HCT116 (cell line): ENCODE measurements around the gene DAZAP1. TPM values are rescaled to one million over a fixed set of nuclear protein-coding genes. Genes with fewer than 3 reads are reported as not detected.

Experiments used
- ATAC-seq: fragments of 200-7000 bp; cut with Tn5 transposase; 2 replicates; pipeline ENCODE4 v1.9.1; 2020; ENCODE audit warnings: mild to moderate bottlenecking, moderate library complexity
- BruUV-seq: library from RNA; stranded (reverse); fragments of 400-500 nt; replicated peaks from 2 replicates; lab custom pipeline; 2021; lab: Mats Ljungman, UMichigan
- CTCF ChIA-PET: fragments of 300-600 bp; sonication (Branson Sonifier 250); formaldehyde crosslinking; loops from one replicate; lab custom pipeline; 2021; ENCODE audit warnings: antibody characterized with exemption; lab: Charles Lee
- POLR2A ChIA-PET: fragments of 300-600, 350-600 bp; sonication (Branson Sonifier 250); formaldehyde crosslinking; loops from one replicate; lab custom pipeline; 2021; ENCODE audit warnings: antibody characterized with exemption; lab: Charles Lee
- RAD21 ChIA-PET, 2 experiments: fragments of 300-600 bp; sonication (Branson Sonifier 250); formaldehyde crosslinking; loops; one replicate each; lab custom pipeline; 2023; ENCODE audit warnings: low total read pairs in 2 of 2; ENCODE audit not compliant: uncharacterized antibody in 2 of 2, unreplicated experiment in 2 of 2, low non-redundant PET in 1 of 2; lab: Charles Lee
- DNase-seq: peaks from one replicate; pipeline ENCODE4 v3.0.0-alpha.2; 2010; ENCODE audit warnings: low read depth, low spot score
- H2AFZ ChIP-seq: fragments of 200-600 bp; shearing (Covaris generic), sonication (generic); 2 replicates; pipeline ENCODE4 v1.6.1; 2017; ENCODE audit warnings: low read depth, mixed run types, mixed read lengths, antibody characterized with exemption, low read length; ENCODE audit not compliant: poor library complexity, severe bottlenecking
- H3K27ac ChIP-seq: 2 replicates; pipeline ENCODE4 v1.5.1; 2012; ENCODE audit warnings: low read depth, low read length
- H3K27me3 ChIP-seq: fragments of 200-600 bp; sonication (generic); 2 replicates; pipeline ENCODE4 v1.6.1; 2016; ENCODE audit warnings: mixed run types, low read length, mixed read lengths; ENCODE audit not compliant: insufficient read depth
- H3K36me3 ChIP-seq, 2 experiments: fragments of 200-500 bp in 1 of 2; fragments of 200-600 bp in 1 of 2; sonication (Bioruptor generic) in 1 of 2; sonication (generic) in 1 of 2; 2 replicates each; pipeline versions ENCODE4 v1.5.1 to v1.6.1; 2014 to 2016; ENCODE audit warnings: low read length in 2 of 2, inconsistent platforms in 1 of 2, mixed read lengths in 1 of 2, mixed run types in 1 of 2; ENCODE audit not compliant: insufficient read depth in 2 of 2, control insufficient read depth in 1 of 2
- H3K4me1 ChIP-seq, 2 experiments: fragments of 200-600 bp in 1 of 2; sonication (generic) in 1 of 2; 2 replicates each; pipeline versions ENCODE4 v1.5.1 to v1.6.1; 2012 to 2017; ENCODE audit warnings: low read length in 2 of 2, inconsistent platforms in 1 of 2, mild to moderate bottlenecking in 1 of 2, mixed read lengths in 1 of 2, mixed run types in 1 of 2, moderate library complexity in 1 of 2; ENCODE audit not compliant: insufficient read depth in 2 of 2, control insufficient read depth in 1 of 2
- H3K4me2 ChIP-seq: fragments of 200-600 bp; sonication (generic); 2 replicates; pipeline ENCODE4 v1.6.1; 2017; ENCODE audit warnings: mixed run types, low read length, mixed read lengths
- H3K4me3 ChIP-seq, 2 experiments: fragments of 200-600 bp in 1 of 2; sonication (generic) in 1 of 2; replicated peaks in 1 of 2; 2 replicates each; pipeline ENCODE4 v1.5.1; 2011 to 2016; ENCODE audit warnings: low read length in 2 of 2, control low read depth in 1 of 2, low read depth in 1 of 2, mild to moderate bottlenecking in 1 of 2, mixed read lengths in 1 of 2, mixed run types in 1 of 2
- H3K79me2 ChIP-seq: fragments of 200-600 bp; sonication (generic); 2 replicates; pipeline ENCODE4 v1.6.1; 2017; ENCODE audit warnings: mild to moderate bottlenecking, mixed run types, low read length, moderate library complexity, mixed read lengths; ENCODE audit not compliant: insufficient read depth
- H3K9ac ChIP-seq: fragments of 200-600 bp; sonication (generic); 2 replicates; pipeline ENCODE4 v1.6.1; 2016; ENCODE audit warnings: low read length, mixed read lengths
- H3K9me2 ChIP-seq: fragments of 200-600 bp; sonication (generic), shearing (Covaris generic); 2 replicates; pipeline ENCODE4 v1.6.1; 2017; ENCODE audit warnings: mixed run types, mild to moderate bottlenecking, moderate library complexity; ENCODE audit not compliant: insufficient read depth
- H3K9me3 ChIP-seq, 2 experiments: fragments of 200-500 bp in 1 of 2; fragments of 200-600 bp in 1 of 2; sonication (Bioruptor generic) in 1 of 2; sonication (generic) in 1 of 2; 2 replicates each; pipeline ENCODE4 v1.6.1; 2014 to 2017; ENCODE audit warnings: low read length in 2 of 2, mixed read lengths in 2 of 2, inconsistent platforms in 1 of 2, low read depth in 1 of 2, mild to moderate bottlenecking in 1 of 2, mixed run types in 1 of 2, moderate library complexity in 1 of 2; ENCODE audit not compliant: control insufficient read depth in 1 of 2, insufficient read depth in 1 of 2
- H4K20me1 ChIP-seq: fragments of 200-600 bp; sonication (generic), shearing (Covaris generic); 2 replicates; pipeline ENCODE4 v1.6.1; 2017; ENCODE audit warnings: mixed run types, mild to moderate bottlenecking, moderate library complexity; ENCODE audit not compliant: insufficient read depth
- CBX3 ChIP-seq: IDR thresholded peaks from 2 replicates; pipeline ENCODE4 v1.6.1; 2012; ENCODE audit warnings: low read depth
- CEBPB ChIP-seq: IDR thresholded peaks from 2 replicates; pipeline ENCODE4 v1.6.1; 2012; ENCODE audit warnings: low read depth
- EGR1 ChIP-seq: IDR thresholded peaks from 2 replicates; pipeline ENCODE4 v1.6.1; 2012; ENCODE audit warnings: low read depth
- ELF1 ChIP-seq: IDR thresholded peaks from 2 replicates; pipeline ENCODE4 v1.6.1; 2012; ENCODE audit warnings: low read depth, borderline replicate concordance
- EZH2 ChIP-seq: fragments of 200-600 bp; sonication (generic); IDR thresholded peaks from 2 replicates; pipeline ENCODE4 v1.6.1; 2017; ENCODE audit warnings: antibody characterized with exemption, mixed run types
- FOSL1 ChIP-seq: IDR thresholded peaks from 2 replicates; pipeline ENCODE4 v1.6.1; 2012; ENCODE audit warnings: low read depth
- POLR2A ChIP-seq: IDR thresholded peaks from 2 replicates; pipeline ENCODE4 v1.7.0; 2011; ENCODE audit warnings: borderline replicate concordance; ENCODE audit not compliant: insufficient read depth, insufficient read length; ENCODE audit errors: extremely low read depth
- POLR2AphosphoS5 ChIP-seq: IDR thresholded peaks from 2 replicates; pipeline ENCODE4 v1.6.1; 2011; ENCODE audit warnings: mild to moderate bottlenecking, low read depth, low read length, moderate library complexity
- RAD21 ChIP-seq: IDR thresholded peaks from 2 replicates; pipeline ENCODE4 v1.6.1; 2012; ENCODE audit warnings: low read depth, mild to moderate bottlenecking
- SIN3A ChIP-seq: IDR thresholded peaks from 2 replicates; pipeline ENCODE4 v1.6.1; 2012; ENCODE audit warnings: low read depth
- SP1 ChIP-seq: IDR thresholded peaks from 2 replicates; pipeline ENCODE4 v1.6.1; 2012; ENCODE audit warnings: low read depth
- SRF ChIP-seq: IDR thresholded peaks from 2 replicates; pipeline ENCODE4 v1.6.1; 2012; ENCODE audit warnings: low read depth
- YY1 ChIP-seq: IDR thresholded peaks from 2 replicates; pipeline ENCODE4 v1.6.1; 2011; ENCODE audit warnings: low read length, low read depth, moderate library complexity, mild to moderate bottlenecking; ENCODE audit not compliant: insufficient replicate concordance; ENCODE audit errors: extremely low read depth
- intact Hi-C: fragments of 100-400 bp; cut with micrococcal nuclease; formaldehyde crosslinking; loops from 2 replicates; pipeline ENCODE4 v1.10.0; 2022
- total RNA-seq: library from RNA; stranded (reverse); gene quantifications from one replicate; pipeline ENCODE4 v1.2.1, GENCODE V29; 2021; ENCODE audit not compliant: unreplicated experiment
- TF ChIP-seq, protein P1 (sequence below): IDR thresholded peaks from 2 replicates; pipeline ENCODE4 v1.6.1; 2012
- TF ChIP-seq, protein P2 (sequence below): IDR thresholded peaks from 2 replicates; pipeline ENCODE4 v1.6.1; 2011; ENCODE audit warnings: mild to moderate bottlenecking, low read length, moderate library complexity; ENCODE audit not compliant: insufficient replicate concordance; ENCODE audit errors: extremely low read depth
- TF ChIP-seq, protein P3 (sequence below), 3 experiments: fragments of 200-600 bp in 1 of 3; sonication (generic) in 1 of 3; IDR thresholded peaks in 2 of 3; conservative IDR thresholded peaks in 1 of 3; 2 replicates each; pipeline ENCODE4 v1.5.1; 2012 to 2017; ENCODE audit warnings: low read depth in 2 of 3, low read length in 2 of 3, antibody characterized with exemption in 1 of 3, borderline replicate concordance in 1 of 3, control low read depth in 1 of 3, mild to moderate bottlenecking in 1 of 3, mixed read lengths in 1 of 3, mixed run types in 1 of 3, moderate library complexity in 1 of 3; ENCODE audit not compliant: insufficient read depth in 1 of 3
- TF ChIP-seq, protein P4 (sequence below): IDR thresholded peaks from 2 replicates; pipeline ENCODE4 v1.6.1; 2012

Gene DAZAP1
- total RNA-seq, 1 experiment from 2014 or later = 191 TPM

DNA sequence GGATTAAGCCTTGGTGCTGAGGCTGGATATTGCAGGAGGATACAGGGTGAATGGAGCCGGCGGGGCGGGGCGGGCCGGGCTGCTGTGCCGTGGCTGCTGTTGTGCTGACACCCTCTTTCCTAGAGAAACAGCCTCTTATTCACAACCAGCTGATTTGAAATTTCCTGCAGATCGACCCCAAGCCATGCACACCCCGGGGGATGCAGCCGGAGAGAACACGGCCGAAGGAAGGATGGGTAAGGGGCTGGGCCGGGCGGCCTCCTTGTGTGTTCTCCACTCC is 11.1 kb downstream of the DAZAP1 start:
- TF ChIP-seq SP1 (no peak), FOSL1 (no peak), ELF1 (no peak), POLR2A (no peak), CBX3 (no peak), CEBPB (no peak), RAD21 (no peak), POLR2AphosphoS5 (no peak)
- TF ChIP-seq, protein P1, sequence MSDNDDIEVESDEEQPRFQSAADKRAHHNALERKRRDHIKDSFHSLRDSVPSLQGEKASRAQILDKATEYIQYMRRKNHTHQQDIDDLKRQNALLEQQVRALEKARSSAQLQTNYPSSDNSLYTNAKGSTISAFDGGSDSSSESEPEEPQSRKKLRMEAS = no peak
- BruUV-seq = no TSS peak
- no peaks in the 10 kb centered on the region for H3K9me3 ChIP-seq
- peaks cover 37 to 74% of the 10 kb centered on the region in 2 experiments for H3K36me3 ChIP-seq
- ATAC-seq (no peak), DNase-seq (no peak)
- H3K4me3 ChIP-seq = no peak overlapping the region
- H3K9me2 ChIP-seq = no peaks in the 10 kb centered on the region
- H4K20me1 ChIP-seq = peaks cover 21% of the 10 kb centered on the region; the same call in 1 of the 2 replicates
- H3K27ac ChIP-seq = no peak overlapping the region
- peaks cover 19 to 29% of the 10 kb centered on the region in 2 experiments; a peak in 3 of 4 replicates for H3K4me1 ChIP-seq
- CTCF ChIA-PET = no interaction called here
- no peak overlapping the region for H2AFZ ChIP-seq
- H3K4me2 ChIP-seq = no peak overlapping the region
- H3K79me2 ChIP-seq = peaks cover 96% of the 10 kb centered on the region
- RAD21 ChIA-PET = no interaction called here
- POLR2A ChIA-PET = no interaction called here
- H3K27me3 ChIP-seq = no peaks in the 10 kb centered on the region
- intact Hi-C loops = no loop called here
- no peak overlapping the region for H3K9ac ChIP-seq

DNA sequence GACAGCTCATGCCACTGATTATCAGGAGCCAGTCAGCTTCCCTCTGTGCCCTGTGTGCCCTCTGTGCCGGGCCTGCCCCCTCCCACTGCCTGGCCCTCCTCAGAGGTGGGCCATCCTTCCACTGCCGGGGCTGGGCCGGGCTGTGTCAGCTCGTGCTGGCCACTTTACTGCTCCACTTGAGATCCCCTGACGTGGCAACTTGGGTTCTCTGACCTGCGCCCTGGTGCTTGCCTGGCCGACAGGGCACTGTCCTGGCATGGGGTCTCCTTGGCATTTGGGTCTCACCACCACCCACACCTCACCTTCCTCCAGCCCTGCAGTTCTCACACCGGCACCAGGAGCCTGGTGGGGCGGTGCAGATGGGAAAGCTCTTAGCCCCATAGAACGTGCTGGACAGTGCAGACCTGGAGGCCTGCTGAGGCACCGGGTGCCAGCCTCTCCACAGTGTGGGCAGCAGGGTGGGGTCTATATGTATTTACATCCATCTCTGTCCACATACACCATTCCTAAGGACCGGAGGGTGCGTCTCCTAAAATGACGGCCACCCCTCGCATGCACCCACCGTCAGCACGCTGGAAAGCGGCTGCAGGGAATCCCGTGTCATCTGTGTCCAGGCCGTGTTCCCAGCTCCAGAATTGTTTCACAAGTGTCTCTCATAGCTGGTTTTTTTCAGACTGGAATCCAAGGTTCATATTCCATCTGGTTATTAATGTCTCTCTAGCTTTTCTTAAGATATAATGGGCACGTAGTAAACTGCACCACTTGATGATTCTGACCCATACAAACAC is 11.8 kb downstream of the DAZAP1 start:
- H3K4me2 ChIP-seq = no peak overlapping the region
- DNase-seq (no peak), ATAC-seq (no peak)
- no peak overlapping the region for H2AFZ ChIP-seq
- H4K20me1 ChIP-seq = peaks cover 19% of the 10 kb centered on the region; the same call in 1 of the 2 replicates
- RAD21 ChIA-PET = no interaction called here
- BruUV-seq = no TSS peak
- CTCF ChIA-PET = no interaction called here
- POLR2A ChIA-PET = no interaction called here
- H3K27me3 ChIP-seq = no peaks in the 10 kb centered on the region
- H3K9me3 ChIP-seq = no peaks in the 10 kb centered on the region
- H3K4me3 ChIP-seq = no peak overlapping the region
- peaks cover 17 to 22% of the 10 kb centered on the region in 2 experiments; a peak in 3 of 4 replicates for H3K4me1 ChIP-seq
- H3K9me2 ChIP-seq = no peaks in the 10 kb centered on the region
- H3K9ac ChIP-seq = no peak overlapping the region
- H3K27ac ChIP-seq = no peak overlapping the region
- H3K79me2 ChIP-seq = peaks cover 96% of the 10 kb centered on the region
- peaks cover 44 to 72% of the 10 kb centered on the region in 2 experiments for H3K36me3 ChIP-seq
- intact Hi-C loops = no loop called here
- TF ChIP-seq POLR2A = no peak
- TF ChIP-seq SRF = no peak
- TF ChIP-seq, protein P2, sequence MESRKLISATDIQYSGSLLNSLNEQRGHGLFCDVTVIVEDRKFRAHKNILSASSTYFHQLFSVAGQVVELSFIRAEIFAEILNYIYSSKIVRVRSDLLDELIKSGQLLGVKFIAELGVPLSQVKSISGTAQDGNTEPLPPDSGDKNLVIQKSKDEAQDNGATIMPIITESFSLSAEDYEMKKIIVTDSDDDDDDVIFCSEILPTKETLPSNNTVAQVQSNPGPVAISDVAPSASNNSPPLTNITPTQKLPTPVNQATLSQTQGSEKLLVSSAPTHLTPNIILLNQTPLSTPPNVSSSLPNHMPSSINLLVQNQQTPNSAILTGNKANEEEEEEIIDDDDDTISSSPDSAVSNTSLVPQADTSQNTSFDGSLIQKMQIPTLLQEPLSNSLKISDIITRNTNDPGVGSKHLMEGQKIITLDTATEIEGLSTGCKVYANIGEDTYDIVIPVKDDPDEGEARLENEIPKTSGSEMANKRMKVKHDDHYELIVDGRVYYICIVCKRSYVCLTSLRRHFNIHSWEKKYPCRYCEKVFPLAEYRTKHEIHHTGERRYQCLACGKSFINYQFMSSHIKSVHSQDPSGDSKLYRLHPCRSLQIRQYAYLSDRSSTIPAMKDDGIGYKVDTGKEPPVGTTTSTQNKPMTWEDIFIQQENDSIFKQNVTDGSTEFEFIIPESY = no peak
- no peak for TF ChIP-seq YY1
- TF ChIP-seq, protein P3, sequence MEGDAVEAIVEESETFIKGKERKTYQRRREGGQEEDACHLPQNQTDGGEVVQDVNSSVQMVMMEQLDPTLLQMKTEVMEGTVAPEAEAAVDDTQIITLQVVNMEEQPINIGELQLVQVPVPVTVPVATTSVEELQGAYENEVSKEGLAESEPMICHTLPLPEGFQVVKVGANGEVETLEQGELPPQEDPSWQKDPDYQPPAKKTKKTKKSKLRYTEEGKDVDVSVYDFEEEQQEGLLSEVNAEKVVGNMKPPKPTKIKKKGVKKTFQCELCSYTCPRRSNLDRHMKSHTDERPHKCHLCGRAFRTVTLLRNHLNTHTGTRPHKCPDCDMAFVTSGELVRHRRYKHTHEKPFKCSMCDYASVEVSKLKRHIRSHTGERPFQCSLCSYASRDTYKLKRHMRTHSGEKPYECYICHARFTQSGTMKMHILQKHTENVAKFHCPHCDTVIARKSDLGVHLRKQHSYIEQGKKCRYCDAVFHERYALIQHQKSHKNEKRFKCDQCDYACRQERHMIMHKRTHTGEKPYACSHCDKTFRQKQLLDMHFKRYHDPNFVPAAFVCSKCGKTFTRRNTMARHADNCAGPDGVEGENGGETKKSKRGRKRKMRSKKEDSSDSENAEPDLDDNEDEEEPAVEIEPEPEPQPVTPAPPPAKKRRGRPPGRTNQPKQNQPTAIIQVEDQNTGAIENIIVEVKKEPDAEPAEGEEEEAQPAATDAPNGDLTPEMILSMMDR (IDR thresholded peaks at IDR 0.05 in 2 of 3, conservative IDR thresholded peaks at IDR 0.05 in 1 of 3; ENCODE audit: borderline replicate concordance in 1 of 3, insufficient read depth in 1 of 3, low read depth in 2 of 3, low read length in 2 of 3) = no peak
- TF ChIP-seq EZH2 = no peak
- TF ChIP-seq EGR1 = no peak
- no peak for TF ChIP-seq SIN3A
- TF ChIP-seq, protein P4, sequence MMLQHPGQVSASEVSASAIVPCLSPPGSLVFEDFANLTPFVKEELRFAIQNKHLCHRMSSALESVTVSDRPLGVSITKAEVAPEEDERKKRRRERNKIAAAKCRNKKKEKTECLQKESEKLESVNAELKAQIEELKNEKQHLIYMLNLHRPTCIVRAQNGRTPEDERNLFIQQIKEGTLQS = no peak
